A549 (cell line): ENCODE results near the gene HIVEP1. TPM values are rescaled to one million over a fixed set of nuclear protein-coding genes. Genes with fewer than 3 reads are reported as not detected.

ENCODE experiments used
- ATAC-seq, 2 experiments: fragments of 200-7000 bp in 1 of 2; fragments of >200 bp in 1 of 2; cut with Nextera tagmentation in 1 of 2; cut with Tn5 transposase in 1 of 2; 3 replicates each; pipeline versions ENCODE4 v1.8.0 to v1.9.1; 2018 to 2020; ENCODE audit warnings: mild to moderate bottlenecking in 1 of 2, moderate library complexity in 1 of 2
- CTCF ChIA-PET: fragments of 300-600 bp; sonication (Branson Sonifier 250); formaldehyde crosslinking; extraction: SDS; loops from one replicate; lab custom pipeline; 2021; ENCODE audit warnings: antibody characterized with exemption, inconsistent platforms; lab: Yijun Ruan, JAX
- POLR2A ChIA-PET: fragments of 350-600 bp; formaldehyde crosslinking; extraction: SDS; loops from one replicate; lab custom pipeline; 2021; ENCODE audit warnings: antibody characterized with exemption, inconsistent platforms; lab: Yijun Ruan, JAX
- DNase-seq, 2 experiments: peaks; one replicate each; pipeline versions ENCODE4 v3.0.0 to v3.0.0-alpha.2; 2011 to 2016; ENCODE audit warnings: low read depth in 1 of 2, low spot score in 1 of 2
- FAIRE-seq: peaks from 2 replicates; lab custom pipeline; 2011; peaks lifted over from hg19 to GRCh38; lab: Jason Lieb, UNC
- H3K27ac ChIP-seq, 2 experiments: fragments of >200 bp; sonication (Bioruptor Twin); formaldehyde crosslinking; 3 replicates each; pipeline ENCODE4 v1.5.1; 2016 to 2017
- H3K4me1 ChIP-seq: fragments of >200 bp; sonication (Bioruptor Twin); formaldehyde crosslinking; 3 replicates; pipeline ENCODE4 v1.6.1; 2016
- H3K4me2 ChIP-seq: fragments of >200 bp; sonication (Bioruptor Twin); formaldehyde crosslinking; 3 replicates; pipeline ENCODE4 v1.6.1; 2016
- H3K4me3 ChIP-seq: fragments of >200 bp; sonication (Bioruptor Twin); formaldehyde crosslinking; 3 replicates; pipeline ENCODE4 v1.5.1; 2016
- H3K9me3 ChIP-seq: fragments of >200 bp; sonication (Bioruptor Twin); formaldehyde crosslinking; 3 replicates; pipeline ENCODE4 v1.6.1; 2016
- CBX2 ChIP-seq: fragments of 200-600 bp; sonication (generic); IDR thresholded peaks from 2 replicates; pipeline ENCODE4 v1.6.1; 2016; ENCODE audit warnings: low read depth, mild to moderate bottlenecking, borderline replicate concordance
- CHD4 ChIP-seq: fragments of 200-600 bp; sonication (generic); IDR thresholded peaks from 2 replicates; pipeline ENCODE4 v1.6.1; 2016; ENCODE audit warnings: antibody characterized with exemption, mild to moderate bottlenecking, borderline replicate concordance
- EHMT2 ChIP-seq: fragments of 200-600 bp; sonication (generic); IDR thresholded peaks from 2 replicates; pipeline ENCODE4 v1.6.1; 2016; ENCODE audit warnings: antibody characterized with exemption, low read depth, mild to moderate bottlenecking, moderate library complexity
- EP300 ChIP-seq, 2 experiments: fragments of >200 bp; sonication (Bioruptor Twin); formaldehyde crosslinking; IDR thresholded peaks; 2 replicates in 1 of 2; 3 replicates in 1 of 2; pipeline ENCODE4 v1.6.1; 2016 to 2017
- FOSB ChIP-seq: fragments of 250-450 bp; sonication (Bioruptor Pico); IDR thresholded peaks from 2 replicates; pipeline ENCODE4 v1.5.0; 2020; ENCODE audit warnings: mild to moderate bottlenecking, moderate library complexity
- FOSL2 ChIP-seq, 2 experiments: fragments of 450-650 bp in 1 of 2; fragments of >200 bp in 1 of 2; sonication (Bioruptor Twin) in 1 of 2; formaldehyde crosslinking; IDR thresholded peaks; 2 replicates each; pipeline versions ENCODE4 v1.5.0 to v1.6.1; 2016 to 2020; ENCODE audit warnings: mild to moderate bottlenecking in 1 of 2, moderate library complexity in 1 of 2
- GATA3 ChIP-seq: IDR thresholded peaks from 2 replicates; pipeline ENCODE4 v1.6.1; 2012; ENCODE audit warnings: borderline replicate concordance
- HDAC2 ChIP-seq: fragments of 200-600 bp; sonication (generic); IDR thresholded peaks from 2 replicates; pipeline ENCODE4 v1.6.1; 2016
- HOXB13 ChIP-seq: fragments of 250-450 bp; sonication (Bioruptor Pico); IDR thresholded peaks from 2 replicates; pipeline ENCODE4 v1.5.0; 2020; ENCODE audit warnings: low read depth, mild to moderate bottlenecking, moderate library complexity
- HOXB5 ChIP-seq: fragments of 250-450 bp; sonication (Bioruptor Pico); IDR thresholded peaks from 2 replicates; pipeline ENCODE4 v1.5.0; 2020; ENCODE audit warnings: mild to moderate bottlenecking, moderate library complexity
- JUN ChIP-seq, 2 experiments: fragments of >200 bp; sonication (Bioruptor Twin); formaldehyde crosslinking; IDR thresholded peaks; 2 replicates in 1 of 2; 3 replicates in 1 of 2; pipeline ENCODE4 v1.6.1; 2016 to 2017
- KDM5A ChIP-seq: fragments of 200-600 bp; sonication (generic); IDR thresholded peaks from 2 replicates; pipeline ENCODE4 v1.6.1; 2016; ENCODE audit warnings: antibody characterized with exemption, mild to moderate bottlenecking
- MAFK ChIP-seq: fragments of 450-650 bp; IDR thresholded peaks from 2 replicates; pipeline ENCODE4 v1.6.1; 2014; ENCODE audit not compliant: partially characterized antibody
- MYC ChIP-seq: IDR thresholded peaks from 2 replicates; pipeline ENCODE4 v1.6.1; 2012; ENCODE audit warnings: mild to moderate bottlenecking, inconsistent platforms, low read length, improper control_type of control experiment, borderline replicate concordance
- NPAS2 ChIP-seq: fragments of 250-450 bp; sonication (Bioruptor Pico); IDR thresholded peaks from 2 replicates; pipeline ENCODE4 v1.8.0; 2022; ENCODE audit warnings: mild to moderate bottlenecking, moderate library complexity, borderline replicate concordance
- PHF8 ChIP-seq: fragments of 200-600 bp; sonication (generic); IDR thresholded peaks from 2 replicates; pipeline ENCODE4 v1.6.1; 2016; ENCODE audit warnings: low read depth, mild to moderate bottlenecking, antibody characterized with exemption, moderate library complexity, borderline replicate concordance
- POLR2A ChIP-seq: IDR thresholded peaks from 2 replicates; pipeline ENCODE4 v1.6.1; 2012; ENCODE audit warnings: mild to moderate bottlenecking, low read length
- RAD21 ChIP-seq, 2 experiments: fragments of >200 bp in 1 of 2; sonication (Bioruptor Twin) in 1 of 2; formaldehyde crosslinking in 1 of 2; IDR thresholded peaks in 1 of 2; conservative IDR thresholded peaks in 1 of 2; 2 replicates in 1 of 2; 3 replicates in 1 of 2; pipeline ENCODE4 v1.6.1; 2012 to 2018; ENCODE audit warnings: inconsistent platforms in 1 of 2
- RFX5 ChIP-seq: fragments of 450-650 bp; IDR thresholded peaks from 2 replicates; pipeline ENCODE4 v1.7.1; 2014; ENCODE audit warnings: antibody characterized with exemption, mild to moderate bottlenecking, moderate library complexity
- RNF2 ChIP-seq: fragments of 200-600 bp; sonication (generic); IDR thresholded peaks from 2 replicates; pipeline ENCODE4 v1.6.1; 2016; ENCODE audit warnings: low read depth, mild to moderate bottlenecking, antibody characterized with exemption, moderate library complexity, borderline replicate concordance
- SREBF2 ChIP-seq: fragments of 450-650 bp; IDR thresholded peaks from 2 replicates; pipeline ENCODE4 v1.6.1; 2014; ENCODE audit warnings: mild to moderate bottlenecking, moderate library complexity
- TP53 ChIP-seq: fragments of 250-450 bp; sonication (Bioruptor Pico); IDR thresholded peaks from 2 replicates; pipeline ENCODE4 v1.5.0; 2021; ENCODE audit warnings: mild to moderate bottlenecking, moderate library complexity
- ZC3H11A ChIP-seq: fragments of 450-650 bp; IDR thresholded peaks from 2 replicates; pipeline ENCODE4 v1.6.1; 2014; ENCODE audit warnings: antibody characterized with exemption, mild to moderate bottlenecking
- ZNF302 ChIP-seq: fragments of 250-450 bp; sonication (Bioruptor Pico); IDR thresholded peaks from 2 replicates; pipeline ENCODE4 v1.9.0; 2021; ENCODE audit warnings: inconsistent platforms, mild to moderate bottlenecking, moderate library complexity
- WGBS: methylation state at CpG from one replicate; pipeline ENCODE4 v1.1.6; 2017; ENCODE audit errors: missing lambda C conversion rate; 5-methylcytosine and 5-hydroxymethylcytosine counted together
- polyA plus RNA-seq, 4 experiments: library from polyadenylated mRNA; depleted of rRNA in 3 of 4; stranded (reverse); fragments of >200 nt; fragmentation: RNase III in 1 of 4; extraction: RNeasy Plus Mini Kit Qiagen cat#74134 plus additional on column Dnase treatment in 1 of 4; gene quantifications; 2 replicates in 3 of 4; 3 replicates in 1 of 4; pipeline ENCODE4 v1.2.3, GENCODE V29; 2011 to 2017
- TF ChIP-seq, protein P1 (sequence below): IDR thresholded peaks from 2 replicates; pipeline ENCODE4 v1.6.1; 2012
- TF ChIP-seq, protein P2 (sequence below): fragments of >200 bp; sonication (Bioruptor Twin); formaldehyde crosslinking; IDR thresholded peaks from 3 replicates; pipeline ENCODE4 v1.5.1; 2016
- TF ChIP-seq, protein P3 (sequence below): fragments of >200 bp; sonication (Bioruptor Twin); formaldehyde crosslinking; IDR thresholded peaks from 3 replicates; pipeline ENCODE4 v1.6.1; 2016
- TF ChIP-seq, protein P4 (sequence below): IDR thresholded peaks from 2 replicates; pipeline ENCODE4 v1.6.1; 2012
- TF ChIP-seq, protein P5 (sequence below): fragments of 450-650 bp; IDR thresholded peaks from 2 replicates; pipeline ENCODE4 v1.6.1; 2014; ENCODE audit warnings: antibody characterized with exemption
- TF ChIP-seq, protein P6 (sequence below): fragments of >200 bp; sonication (Bioruptor Twin); formaldehyde crosslinking; IDR thresholded peaks from 2 replicates; pipeline ENCODE4 v1.6.1; 2016

Gene HIVEP1
- polyA plus RNA-seq, 2 of the 4 experiments (the other 2 are of a cell fraction), result 5.8 to 10.5 TPM

DNA sequence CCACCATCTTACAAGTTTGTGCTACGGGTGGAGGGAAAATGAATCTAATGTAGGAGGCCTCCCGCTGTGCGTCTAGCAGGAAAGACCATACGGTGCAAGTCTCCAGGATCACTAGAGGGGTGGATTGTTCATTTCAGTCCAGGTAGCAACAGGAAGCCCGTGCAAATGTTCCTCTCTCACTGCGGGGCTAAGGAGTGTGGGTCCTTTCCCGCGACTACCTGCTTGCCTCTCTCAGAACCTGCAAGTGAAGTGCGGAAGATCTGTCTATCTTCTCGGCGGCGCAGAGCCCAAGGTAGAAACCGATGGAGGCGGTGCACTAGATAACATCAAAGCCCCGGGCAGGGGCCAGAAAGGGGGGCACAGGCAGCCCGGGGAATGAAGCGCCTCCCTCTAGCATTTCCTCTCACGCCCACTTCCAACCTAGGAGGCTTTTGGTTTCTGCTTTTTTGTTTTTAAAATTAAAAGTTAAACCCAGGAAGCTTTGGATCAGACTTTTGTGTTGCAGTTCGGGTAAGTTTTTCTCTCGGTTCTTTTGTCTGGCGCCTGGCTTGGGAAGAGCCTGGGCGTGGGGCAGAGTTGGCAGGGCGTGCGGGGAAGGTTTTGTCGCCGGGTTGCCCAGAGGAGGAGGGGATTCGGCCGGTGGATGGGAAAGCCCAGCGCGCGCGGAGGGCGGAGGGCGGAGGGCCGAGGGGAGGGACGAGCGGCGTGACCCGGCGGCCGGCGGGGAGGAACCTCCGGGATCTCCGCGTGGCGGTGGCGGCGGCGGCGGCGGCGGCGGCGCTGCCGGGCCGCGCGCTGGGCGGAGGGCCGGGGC lies 3.5 kb upstream of the HIVEP1 start:
- peak overlapping the region; percentile 89 for H3K4me2 ChIP-seq
- CTCF ChIA-PET, result interaction anchor here (0.9 to 1.5 kb wide), 2 partner anchors 11 to 356 kb away, joined by 3 read pairs; no protein-coding TSS in a partner anchor
- WGBS, result 0% methylated on average over 17 of the region's 60 CpGs
- FAIRE-seq (no peak), DNase-seq (peak; percentile 43 to 71), ATAC-seq (peak; percentile 28 to 52)
- H3K4me3 ChIP-seq, result peak overlapping the region; percentile 84
- H3K27ac ChIP-seq, result peak overlapping the region; percentile 82 to 100
- no peaks in the 10 kb centered on the region for H3K9me3 ChIP-seq
- peaks cover 13% of the 10 kb centered on the region for H3K4me1 ChIP-seq
- TF ChIP-seq RFX5 (no peak), TP53 (CRISPR knock-in tag) (no peak), PHF8 (peak; percentile 39; the same call in 1 of the 2 replicates), FOSL2 (IDR thresholded peaks at IDR 0.05) (no peak), FOSL2 (CRISPR knock-in tag; IDR thresholded peaks at IDR 0.05) (no peak), EP300 (IDR thresholded peaks at IDR 0.05) (no peak), SREBF2 (no peak), ZC3H11A (no peak), POLR2A (no peak), GATA3 (peak; percentile 40; the same call in 1 of the 2 replicates), KDM5A (no peak), JUN (IDR thresholded peaks at IDR 0.05) (0 out of 5 replicates have a peak, but pooled peaks of 1 of the 2 experiments have one; percentile 56), RAD21 (conservative IDR thresholded peaks at IDR 0.05 in 1 of 2, IDR thresholded peaks at IDR 0.05 in 1 of 2) (0 out of 5 replicates have a peak, but pooled peaks of 1 of the 2 experiments have one; percentile 15), NPAS2 (CRISPR knock-in tag) (no peak), FOSB (CRISPR knock-in tag) (no peak), MAFK (no peak), HOXB13 (CRISPR knock-in tag) (no peak), EHMT2 (no peak), HDAC2 (no peak)
- TF ChIP-seq, protein P1, sequence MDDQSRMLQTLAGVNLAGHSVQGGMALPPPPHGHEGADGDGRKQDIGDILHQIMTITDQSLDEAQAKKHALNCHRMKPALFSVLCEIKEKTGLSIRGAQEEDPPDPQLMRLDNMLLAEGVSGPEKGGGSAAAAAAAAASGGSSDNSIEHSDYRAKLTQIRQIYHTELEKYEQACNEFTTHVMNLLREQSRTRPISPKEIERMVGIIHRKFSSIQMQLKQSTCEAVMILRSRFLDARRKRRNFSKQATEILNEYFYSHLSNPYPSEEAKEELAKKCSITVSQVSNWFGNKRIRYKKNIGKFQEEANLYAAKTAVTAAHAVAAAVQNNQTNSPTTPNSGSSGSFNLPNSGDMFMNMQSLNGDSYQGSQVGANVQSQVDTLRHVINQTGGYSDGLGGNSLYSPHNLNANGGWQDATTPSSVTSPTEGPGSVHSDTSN, result no peak
- TF ChIP-seq, protein P2, sequence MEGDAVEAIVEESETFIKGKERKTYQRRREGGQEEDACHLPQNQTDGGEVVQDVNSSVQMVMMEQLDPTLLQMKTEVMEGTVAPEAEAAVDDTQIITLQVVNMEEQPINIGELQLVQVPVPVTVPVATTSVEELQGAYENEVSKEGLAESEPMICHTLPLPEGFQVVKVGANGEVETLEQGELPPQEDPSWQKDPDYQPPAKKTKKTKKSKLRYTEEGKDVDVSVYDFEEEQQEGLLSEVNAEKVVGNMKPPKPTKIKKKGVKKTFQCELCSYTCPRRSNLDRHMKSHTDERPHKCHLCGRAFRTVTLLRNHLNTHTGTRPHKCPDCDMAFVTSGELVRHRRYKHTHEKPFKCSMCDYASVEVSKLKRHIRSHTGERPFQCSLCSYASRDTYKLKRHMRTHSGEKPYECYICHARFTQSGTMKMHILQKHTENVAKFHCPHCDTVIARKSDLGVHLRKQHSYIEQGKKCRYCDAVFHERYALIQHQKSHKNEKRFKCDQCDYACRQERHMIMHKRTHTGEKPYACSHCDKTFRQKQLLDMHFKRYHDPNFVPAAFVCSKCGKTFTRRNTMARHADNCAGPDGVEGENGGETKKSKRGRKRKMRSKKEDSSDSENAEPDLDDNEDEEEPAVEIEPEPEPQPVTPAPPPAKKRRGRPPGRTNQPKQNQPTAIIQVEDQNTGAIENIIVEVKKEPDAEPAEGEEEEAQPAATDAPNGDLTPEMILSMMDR, result no peak
- TF ChIP-seq, protein P3, sequence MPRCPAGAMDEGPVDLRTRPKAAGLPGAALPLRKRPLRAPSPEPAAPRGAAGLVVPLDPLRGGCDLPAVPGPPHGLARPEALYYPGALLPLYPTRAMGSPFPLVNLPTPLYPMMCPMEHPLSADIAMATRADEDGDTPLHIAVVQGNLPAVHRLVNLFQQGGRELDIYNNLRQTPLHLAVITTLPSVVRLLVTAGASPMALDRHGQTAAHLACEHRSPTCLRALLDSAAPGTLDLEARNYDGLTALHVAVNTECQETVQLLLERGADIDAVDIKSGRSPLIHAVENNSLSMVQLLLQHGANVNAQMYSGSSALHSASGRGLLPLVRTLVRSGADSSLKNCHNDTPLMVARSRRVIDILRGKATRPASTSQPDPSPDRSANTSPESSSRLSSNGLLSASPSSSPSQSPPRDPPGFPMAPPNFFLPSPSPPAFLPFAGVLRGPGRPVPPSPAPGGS, result no peak
- TF ChIP-seq, protein P4, sequence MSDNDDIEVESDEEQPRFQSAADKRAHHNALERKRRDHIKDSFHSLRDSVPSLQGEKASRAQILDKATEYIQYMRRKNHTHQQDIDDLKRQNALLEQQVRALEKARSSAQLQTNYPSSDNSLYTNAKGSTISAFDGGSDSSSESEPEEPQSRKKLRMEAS, result peak; percentile 39; the same call in 1 of the 2 replicates
- POLR2A ChIA-PET, result interaction anchor here (1.5 kb wide), 1 partner anchor 88 kb away, joined by 4 read pairs; no protein-coding TSS in a partner anchor

DNA sequence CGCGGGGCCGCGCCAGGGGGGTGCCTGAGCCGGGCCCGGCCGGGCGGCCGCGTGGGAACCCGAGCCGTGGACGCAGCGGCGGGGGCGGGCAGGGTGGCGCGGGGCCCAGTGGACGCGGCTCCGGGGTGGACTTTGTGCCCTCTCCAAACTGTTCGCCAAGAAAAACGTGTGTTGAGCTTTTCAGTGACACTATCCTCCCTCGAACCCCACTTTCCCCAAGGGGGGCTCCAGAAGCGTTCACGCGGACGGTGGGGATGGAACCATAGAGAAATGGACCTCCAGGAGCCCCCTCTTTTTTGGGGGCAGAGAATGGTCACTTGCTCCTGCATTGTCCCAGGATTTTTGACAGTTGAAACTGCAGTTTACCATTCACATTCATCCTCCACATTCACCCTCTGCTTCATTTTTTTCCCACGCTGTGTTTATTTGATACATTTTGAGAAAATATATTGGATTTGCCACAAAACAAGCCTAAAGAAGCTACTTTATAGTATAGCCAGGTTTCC lies 2.9 kb upstream of the HIVEP1 start:
- WGBS, result 0% methylated on average over 6 of the region's 29 CpGs
- Histone ChIP-seq H3K27ac (peak overlapping the region; percentile 82 to 100), H3K4me3 (peak overlapping the region; percentile 84), H3K4me1 (peaks cover 19% of the 10 kb centered on the region), H3K9me3 (no peaks in the 10 kb centered on the region), H3K4me2 (peak overlapping the region; percentile 86)
- no peak for ATAC-seq
- ChIA-PET POLR2A (no interaction called here), CTCF (interaction anchor here (1.1 to 1.5 kb wide), 3 partner anchors 237 to 356 kb away, joined by 3 to 4 read pairs (median 4); no protein-coding TSS in a partner anchor)
- no peak for DNase-seq
- FAIRE-seq, result no peak
- TF ChIP-seq, protein P5, sequence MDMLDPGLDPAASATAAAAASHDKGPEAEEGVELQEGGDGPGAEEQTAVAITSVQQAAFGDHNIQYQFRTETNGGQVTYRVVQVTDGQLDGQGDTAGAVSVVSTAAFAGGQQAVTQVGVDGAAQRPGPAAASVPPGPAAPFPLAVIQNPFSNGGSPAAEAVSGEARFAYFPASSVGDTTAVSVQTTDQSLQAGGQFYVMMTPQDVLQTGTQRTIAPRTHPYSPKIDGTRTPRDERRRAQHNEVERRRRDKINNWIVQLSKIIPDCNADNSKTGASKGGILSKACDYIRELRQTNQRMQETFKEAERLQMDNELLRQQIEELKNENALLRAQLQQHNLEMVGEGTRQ, result no peak
- TF ChIP-seq, protein P1, result no peak
- TF ChIP-seq SREBF2 (no peak), ZNF302 (CRISPR knock-in tag) (no peak), CHD4 (no peak), HOXB5 (CRISPR knock-in tag) (no peak), CBX2 (no peak), RAD21 (conservative IDR thresholded peaks at IDR 0.05 in 1 of 2, IDR thresholded peaks at IDR 0.05 in 1 of 2) (no peak), RNF2 (no peak), MYC (no peak), KDM5A (no peak)
- TF ChIP-seq, protein P6, sequence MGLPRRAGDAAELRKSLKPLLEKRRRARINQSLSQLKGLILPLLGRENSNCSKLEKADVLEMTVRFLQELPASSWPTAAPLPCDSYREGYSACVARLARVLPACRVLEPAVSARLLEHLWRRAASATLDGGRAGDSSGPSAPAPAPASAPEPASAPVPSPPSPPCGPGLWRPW, result no peak
